GM18909 (cell line): ENCODE data around the gene ZNF236.
A peak's percentile ranks its signal among the peaks of the same experiment; 100 is the strongest.
"Not testable (repeated sequence)": the region's sequence is repeated elsewhere in the genome, so short reads cannot be mapped to it uniquely, and the experiment has no call there.

ENCODE experiments used
- ATAC-seq: cut with Tn5 transposase; IDR thresholded peaks from one replicate; pipeline ENCODE4 v1.9.1; 2021; ENCODE audit warnings: mild to moderate bottlenecking; ENCODE audit not compliant: unreplicated experiment, poor library complexity

The ZNF236 gene

GRCh38 chr18:76822506-76823160 lies at the start of gene ZNF236:
ZNF236 (plus strand) TSS chr18:76822557; CDS start chr18:76822608, 51 bp downstream.
- ATAC-seq: peak; percentile 49

GRCh38 chr18:76772665-76773064 lies 49.7 kb upstream of the ZNF236 start:
- no peak for ATAC-seq

- ATAC-seq: not testable (repeated sequence)
Observed at GRCh38 chr18:76777036-76777435, 45.3 kb upstream of the ZNF236 start.

- ATAC-seq: no peak
Observed at GRCh38 chr18:76783786-76784484, 38.4 kb upstream of the ZNF236 start.

GRCh38 chr18:76785872-76786271 lies 36.5 kb upstream of the ZNF236 start:
- ATAC-seq: no peak

GRCh38 chr18:76788571-76789317 lies 33.6 kb upstream of the ZNF236 start:
- no peak for ATAC-seq

GRCh38 chr18:76791106-76791505 lies 31.3 kb upstream of the ZNF236 start:
- ATAC-seq: no peak

- no peak for ATAC-seq
Observed at GRCh38 chr18:76791642-76792041, 30.7 kb upstream of the ZNF236 start.

GRCh38 chr18:76794326-76794725 lies 28.0 kb upstream of the ZNF236 start:
- ATAC-seq: no peak

- peak; percentile 98 for ATAC-seq
Observed at GRCh38 chr18:76801567-76802505, 20.5 kb upstream of the ZNF236 start.

- ATAC-seq: no peak
Observed at GRCh38 chr18:76803413-76803812, 18.9 kb upstream of the ZNF236 start.

- peak; percentile 71 for ATAC-seq
Observed at GRCh38 chr18:76803814-76804213, 18.5 kb upstream of the ZNF236 start.

- no peak for ATAC-seq
Observed at GRCh38 chr18:76805221-76805620, 17.1 kb upstream of the ZNF236 start.

- ATAC-seq: no peak
Observed at GRCh38 chr18:76806301-76806700, 16.1 kb upstream of the ZNF236 start.

GRCh38 chr18:76808561-76808960 lies 13.8 kb upstream of the ZNF236 start:
- no peak for ATAC-seq

GRCh38 chr18:76811530-76811929 lies 10.8 kb upstream of the ZNF236 start:
- ATAC-seq: peak; percentile 78

- ATAC-seq: no peak
Observed at GRCh38 chr18:76814256-76814655, 8.1 kb upstream of the ZNF236 start.

- ATAC-seq: no peak
Observed at GRCh38 chr18:76816127-76816526, 6.2 kb upstream of the ZNF236 start.

- ATAC-seq: no peak
Observed at GRCh38 chr18:76817888-76818611, 4.3 kb upstream of the ZNF236 start.
